ENCODE data around the gene CPEB2. TPM values are rescaled to one million over a fixed set of nuclear protein-coding genes. Genes with fewer than 3 reads are reported as not detected.

Gene CPEB2
- total RNA-seq, 1 donor, result 38.9 TPM

DNA sequence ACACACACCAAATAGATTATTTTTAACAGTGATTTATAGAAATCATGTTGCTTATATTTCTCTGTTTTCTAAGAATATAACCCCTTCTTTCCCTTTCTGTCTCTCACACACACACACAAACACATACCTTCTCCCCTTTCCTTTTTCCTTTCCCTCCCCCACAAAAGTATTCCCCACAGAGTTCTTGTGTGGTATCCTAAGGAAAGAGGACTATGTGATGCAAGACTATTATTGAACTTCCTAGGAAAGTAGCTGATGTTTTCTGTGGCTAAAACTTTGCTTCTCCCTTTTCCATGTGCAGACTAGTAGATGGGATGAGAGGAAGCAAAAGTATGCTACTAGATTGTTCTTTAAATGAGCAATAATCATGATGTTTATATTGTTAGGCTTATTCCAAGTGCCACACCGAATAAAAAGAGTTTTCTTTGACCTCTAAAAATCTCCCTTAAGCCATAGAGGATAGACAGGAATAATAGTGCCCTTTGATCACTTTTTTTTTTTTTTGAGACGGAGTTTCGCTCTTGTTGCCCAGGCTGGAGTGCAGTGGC lies 38.7 kb downstream of the CPEB2 start:
- TF ChIP-seq CTCF (IDR thresholded peaks at IDR 0.05; ENCODE audit: insufficient read depth, low read depth, low read length), result no peak
- peak; percentile 55 for DNase-seq (ENCODE audit: low read depth)
- no peak overlapping the region for H3K4me3 ChIP-seq (ENCODE audit: low read depth, low read length)

DNA sequence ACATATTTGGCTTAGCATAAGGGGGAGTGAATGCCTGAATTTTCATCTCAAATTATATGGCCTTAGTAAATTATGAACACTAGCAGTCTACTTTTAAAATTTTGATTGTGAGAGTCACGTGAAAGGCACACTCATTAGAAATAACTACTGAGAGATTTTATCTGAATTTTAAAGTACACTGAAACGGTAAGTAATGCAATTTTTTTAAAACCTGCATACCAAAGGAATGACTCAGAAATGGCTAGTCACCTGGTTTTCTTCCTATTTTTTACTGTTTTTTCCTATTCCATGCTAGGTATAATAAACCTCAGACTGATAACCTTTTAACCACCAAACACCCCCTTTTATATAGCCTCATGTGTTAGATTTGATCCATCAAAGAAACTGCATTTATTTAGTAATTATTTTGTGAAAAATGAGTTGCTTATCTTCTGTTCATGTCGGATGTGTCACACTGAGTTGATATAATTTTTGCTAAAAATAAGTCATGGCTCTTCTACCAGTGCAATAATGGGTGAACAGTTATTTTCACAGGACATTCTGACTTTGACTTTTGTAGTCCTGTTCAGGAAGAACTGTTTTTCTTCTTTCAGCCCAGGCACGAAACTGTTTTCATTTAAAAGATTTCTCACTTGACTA lies 40.4 kb downstream of the CPEB2 start:
- no peak overlapping the region for H3K4me3 ChIP-seq (ENCODE audit: low read depth, low read length)
- DNase-seq (ENCODE audit: low read depth), result no peak
- TF ChIP-seq CTCF (IDR thresholded peaks at IDR 0.05; ENCODE audit: insufficient read depth, low read depth, low read length), result no peak

DNA sequence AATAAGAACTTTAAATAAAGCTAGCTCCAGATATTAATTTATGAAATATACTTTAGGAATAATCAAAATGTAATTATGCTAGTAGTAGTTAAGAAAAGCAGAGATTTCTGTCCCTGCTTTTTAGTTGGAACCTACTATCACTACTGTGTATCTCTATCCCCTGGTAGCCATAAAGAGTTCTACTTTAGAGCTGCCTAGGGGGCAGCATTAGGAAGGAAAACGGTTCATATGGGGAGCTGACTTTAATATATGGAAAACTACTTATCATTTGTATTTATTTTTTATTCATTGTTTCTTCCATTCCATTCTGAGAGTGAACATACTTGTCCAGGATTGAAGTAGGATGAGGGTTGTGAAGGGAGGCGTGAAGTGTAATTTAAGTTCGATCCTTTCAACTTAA lies 40.9 kb downstream of the CPEB2 start:
- peak; percentile 33 for TF ChIP-seq CTCF (IDR thresholded peaks at IDR 0.05; ENCODE audit: insufficient read depth, low read depth, low read length)
- H3K4me3 ChIP-seq (ENCODE audit: low read depth, low read length), result no peak overlapping the region
- no peak for DNase-seq (ENCODE audit: low read depth)

GRCh38 chr4:15043922-15044321 lies 41.6 kb downstream of the CPEB2 start:
- no peak for DNase-seq (ENCODE audit: low read depth)
- no peak for TF ChIP-seq CTCF (IDR thresholded peaks at IDR 0.05; ENCODE audit: insufficient read depth, low read depth, low read length)
- H3K4me3 ChIP-seq (ENCODE audit: low read depth, low read length), result no peak overlapping the region

DNA sequence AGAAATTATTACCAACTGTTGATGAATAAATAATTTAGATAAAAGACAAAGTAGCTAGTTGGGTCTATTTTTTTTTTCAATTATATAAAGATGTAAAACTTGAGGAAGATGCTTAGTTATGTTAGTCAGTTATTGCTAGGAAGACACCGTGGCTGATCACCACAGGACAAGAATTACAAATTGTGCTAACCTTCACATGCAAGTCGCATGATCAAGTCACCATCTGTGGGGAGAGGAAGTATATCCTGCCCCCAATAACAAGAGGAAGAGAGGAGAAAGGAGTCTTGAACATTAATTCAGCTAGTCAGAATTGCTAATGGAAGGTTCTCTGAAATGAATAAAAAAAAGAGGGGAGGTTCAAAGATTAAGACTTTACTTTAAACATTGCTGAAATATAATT lies 52.3 kb downstream of the CPEB2 start:
- DNase-seq (ENCODE audit: low read depth), result no peak
- no peak overlapping the region for H3K4me3 ChIP-seq (ENCODE audit: low read depth, low read length)
- no peak for TF ChIP-seq CTCF (IDR thresholded peaks at IDR 0.05; ENCODE audit: insufficient read depth, low read depth, low read length)

DNA sequence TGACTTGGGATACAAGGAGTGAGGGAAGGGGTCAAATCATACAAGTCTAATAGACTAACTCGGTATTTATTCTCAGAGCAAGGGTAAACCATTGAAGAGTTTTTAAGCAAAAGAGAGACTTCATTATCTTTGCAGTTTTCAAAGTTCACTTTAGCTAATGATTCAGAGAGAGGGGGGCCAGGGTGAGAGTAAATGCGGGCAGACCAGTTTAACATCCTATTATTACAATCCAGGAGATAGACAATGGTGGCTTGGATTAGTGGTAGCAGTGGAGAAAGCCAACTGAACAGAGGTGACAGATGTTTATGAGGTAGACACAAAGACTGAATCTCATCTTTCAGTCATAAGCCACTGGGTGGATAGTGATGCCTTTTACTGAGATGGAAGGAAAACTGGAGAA lies 57.9 kb downstream of the CPEB2 start:
- no peak for TF ChIP-seq CTCF (IDR thresholded peaks at IDR 0.05; ENCODE audit: insufficient read depth, low read depth, low read length)
- no peak for DNase-seq (ENCODE audit: low read depth)
- no peak overlapping the region for H3K4me3 ChIP-seq (ENCODE audit: low read depth, low read length)

DNA sequence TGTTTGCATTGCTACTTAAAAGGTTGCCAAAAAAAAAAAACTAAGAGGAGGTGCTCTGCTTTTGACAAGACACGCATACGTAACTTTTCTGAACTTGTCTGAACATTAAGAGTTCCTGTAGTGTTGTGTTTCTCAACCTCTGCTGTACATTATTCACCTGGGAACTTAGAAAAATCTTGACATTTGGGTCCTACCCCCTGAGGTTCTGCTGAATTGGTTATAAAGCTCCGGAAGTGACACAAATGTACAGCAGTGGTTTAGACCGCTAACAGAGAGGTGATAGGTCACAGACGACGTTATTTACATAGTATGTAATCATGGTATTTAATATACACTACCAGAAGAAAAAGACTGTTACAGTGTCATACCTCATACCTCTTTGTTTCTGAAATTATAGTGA lies 61.1 kb downstream of the CPEB2 start:
- TF ChIP-seq CTCF (IDR thresholded peaks at IDR 0.05; ENCODE audit: insufficient read depth, low read depth, low read length), result no peak

More for the DNA sequence above, 61.1 kb downstream of the CPEB2 start:
- no peak for DNase-seq (ENCODE audit: low read depth)
- no peak overlapping the region for H3K4me3 ChIP-seq (ENCODE audit: low read depth, low read length)

All from fibroblast of villous mesenchyme (primary cell).